Smooth muscle cell (in vitro differentiated cells): ENCODE data around the gene U2AF2. TPM values are rescaled to one million over a fixed set of nuclear protein-coding genes. Genes with fewer than 3 reads are reported as not detected.
A peak's percentile ranks its signal among the peaks of the same experiment; 100 is the strongest.

Experiments used
- DNase-seq: peaks from one replicate; lab custom pipeline; 2025; ENCODE audit not compliant: unreplicated experiment; lab: John Stamatoyannopoulos, UW
- H2AFZ ChIP-seq: fragments of 200-600 bp; sonication (generic); 2 replicates; pipeline ENCODE4 v1.6.0; 2016; ENCODE audit warnings: antibody characterized with exemption, low read depth, mild to moderate bottlenecking
- H3F3A ChIP-seq: fragments of 200-600 bp; sonication (generic); 2 replicates; pipeline ENCODE4 v1.6.0; 2017; ENCODE audit warnings: antibody characterized with exemption, low read depth
- H3K27ac ChIP-seq: fragments of 200-600 bp; sonication (generic); 2 replicates; pipeline ENCODE4 v1.5.1; 2016; ENCODE audit warnings: low read depth, mild to moderate bottlenecking
- H3K27me3 ChIP-seq: fragments of 200-600 bp; sonication (generic); 2 replicates; pipeline ENCODE4 v1.6.1; 2016; ENCODE audit warnings: low read depth, mild to moderate bottlenecking
- H3K36me3 ChIP-seq: fragments of 200-600 bp; sonication (generic); 2 replicates; pipeline ENCODE4 v1.5.1; 2016; ENCODE audit warnings: low read depth
- H3K4me1 ChIP-seq: fragments of 200-600 bp; sonication (generic); 2 replicates; pipeline ENCODE4 v1.5.1; 2016; ENCODE audit warnings: low read depth
- H3K4me2 ChIP-seq: fragments of 200-600 bp; sonication (generic); 2 replicates; pipeline ENCODE4 v1.6.0; 2016; ENCODE audit warnings: mild to moderate bottlenecking
- H3K4me3 ChIP-seq: fragments of 200-600 bp; sonication (generic); 2 replicates; pipeline ENCODE4 v1.5.1; 2016; ENCODE audit warnings: mild to moderate bottlenecking
- H3K79me2 ChIP-seq: fragments of 200-600 bp; sonication (generic); 2 replicates; pipeline ENCODE4 v1.6.0; 2016; ENCODE audit warnings: low read depth, mild to moderate bottlenecking
- H3K9ac ChIP-seq: fragments of 200-600 bp; sonication (generic); 2 replicates; pipeline ENCODE4 v1.6.0; 2016; ENCODE audit warnings: low read depth
- H3K9me3 ChIP-seq: fragments of 200-600 bp; sonication (generic); replicated peaks from 2 replicates; pipeline ENCODE4 v1.5.1; 2016; ENCODE audit warnings: low read depth
- H4K20me1 ChIP-seq: fragments of 200-600 bp; sonication (generic); 2 replicates; pipeline ENCODE4 v1.6.0; 2016; ENCODE audit warnings: low read depth
- CTCF ChIP-seq: fragments of 200-600 bp; sonication (generic); IDR thresholded peaks from 2 replicates; pipeline ENCODE4 v1.5.1; 2017; ENCODE audit warnings: borderline replicate concordance, mild to moderate bottlenecking, antibody characterized with exemption; ENCODE audit not compliant: insufficient read depth, poor library complexity, severe bottlenecking
- WGBS: methylation state at CpG from one replicate; pipeline ENCODE4 v1.1.7; 2016; ENCODE audit warnings: low lambda C conversion rate; 5-methylcytosine and 5-hydroxymethylcytosine counted together
- polyA plus RNA-seq: library from polyadenylated mRNA; unstranded; fragments of >200 nt; fragmentation: Nextera tagmentation; extraction: Ambion mirVana; gene quantifications from 2 replicates; pipeline ENCODE4 v1.2.1, GENCODE V29; 2016
- total RNA-seq: library from RNA; depleted of rRNA; stranded (reverse); fragments of >200 nt; gene quantifications from 2 replicates; pipeline ENCODE4 v1.2.3, GENCODE V29; 2014

U2AF2 gene
- total and polyA plus RNA-seq, 2 experiments from 2014 or later, result 8.4 to 70.7 TPM

- WGBS, result 97% methylated on average over 5 of the region's 5 CpGs
- Histone ChIP-seq H3K79me2 (peaks cover 85% of the 10 kb centered on the region), H3K36me3 (no peaks in the 10 kb centered on the region), H3K27me3 (no peaks in the 10 kb centered on the region), H3F3A (peaks cover 11% of the 10 kb centered on the region), H2AFZ (no peak overlapping the region), H3K9me3 (no peaks in the 10 kb centered on the region), H4K20me1 (peaks cover 77% of the 10 kb centered on the region), H3K4me2 (no peak overlapping the region), H3K9ac (no peak overlapping the region), H3K4me1 (peaks cover 5% of the 10 kb centered on the region), H3K4me3 (no peak overlapping the region), H3K27ac (peak overlapping the region; percentile 46)
- DNase-seq, result no peak
- TF ChIP-seq CTCF, result no peak
Measured at GRCh38 chr19:55672418-55672817, 17.6 kb downstream of the U2AF2 start.

GRCh38 chr19:55673465-55673864 lies 18.6 kb downstream of the U2AF2 start:
- no peaks in the 10 kb centered on the region for H3K27me3 ChIP-seq
- H3K4me1 ChIP-seq, result peaks cover 5% of the 10 kb centered on the region
- no peaks in the 10 kb centered on the region for H3K9me3 ChIP-seq
- H3K4me3 ChIP-seq, result no peak overlapping the region
- H4K20me1 ChIP-seq, result peaks cover 77% of the 10 kb centered on the region
- H2AFZ ChIP-seq, result no peak overlapping the region
- no peak overlapping the region for H3K4me2 ChIP-seq
- no peaks in the 10 kb centered on the region for H3K36me3 ChIP-seq
- no peak for TF ChIP-seq CTCF
- peak overlapping the region; percentile 46 for H3K27ac ChIP-seq
- 80% methylated on average over 9 of the region's 9 CpGs for WGBS
- peaks cover 11% of the 10 kb centered on the region for H3F3A ChIP-seq
- DNase-seq, result no peak
- H3K9ac ChIP-seq, result no peak overlapping the region
- peaks cover 85% of the 10 kb centered on the region for H3K79me2 ChIP-seq

GRCh38 chr19:55673889-55674288 lies 19.1 kb downstream of the U2AF2 start:
- Histone ChIP-seq H3K4me2 (peak overlapping the region; percentile 94), H3K79me2 (peaks cover 86% of the 10 kb centered on the region), H3K4me3 (no peak overlapping the region), H3K9me3 (no peaks in the 10 kb centered on the region), H3K4me1 (peaks cover 5% of the 10 kb centered on the region), H3K9ac (no peak overlapping the region), H3K27me3 (no peaks in the 10 kb centered on the region), H3F3A (peaks cover 11% of the 10 kb centered on the region), H3K27ac (peak overlapping the region; percentile 88), H3K36me3 (no peaks in the 10 kb centered on the region), H4K20me1 (peaks cover 77% of the 10 kb centered on the region), H2AFZ (no peak overlapping the region)
- no peak for TF ChIP-seq CTCF
- DNase-seq, result no peak
- WGBS, result 93% methylated on average over 7 of the region's 15 CpGs

- Histone ChIP-seq H3K36me3 (no peaks in the 10 kb centered on the region), H3K4me3 (peak overlapping the region; percentile 87), H3K27ac (peak overlapping the region; percentile 88), H3K9me3 (no peaks in the 10 kb centered on the region), H3K4me2 (peak overlapping the region; percentile 94), H3K4me1 (peaks cover 5% of the 10 kb centered on the region), H3K27me3 (no peaks in the 10 kb centered on the region), H4K20me1 (peaks cover 77% of the 10 kb centered on the region), H2AFZ (no peak overlapping the region), H3K79me2 (peaks cover 86% of the 10 kb centered on the region), H3F3A (peaks cover 11% of the 10 kb centered on the region), H3K9ac (peak overlapping the region; percentile 79)
- TF ChIP-seq CTCF, result no peak
- DNase-seq, result no peak
- 35% methylated on average over 17 of the region's 17 CpGs for WGBS
Measured at GRCh38 chr19:55674459-55674840, 19.6 kb downstream of the U2AF2 start.
